ENCODE measurements around the gene C5AR2. TPM values are rescaled to one million over a fixed set of nuclear protein-coding genes. Genes with fewer than 3 reads are reported as not detected.
"Not testable (repeated sequence)": the region's sequence is repeated elsewhere in the genome, so short reads cannot be mapped to it uniquely, and the experiment has no call there.

Gene C5AR2
- total RNA-seq, 2 experiments from 2014 or later = 0.06 to 0.19 TPM

DNA sequence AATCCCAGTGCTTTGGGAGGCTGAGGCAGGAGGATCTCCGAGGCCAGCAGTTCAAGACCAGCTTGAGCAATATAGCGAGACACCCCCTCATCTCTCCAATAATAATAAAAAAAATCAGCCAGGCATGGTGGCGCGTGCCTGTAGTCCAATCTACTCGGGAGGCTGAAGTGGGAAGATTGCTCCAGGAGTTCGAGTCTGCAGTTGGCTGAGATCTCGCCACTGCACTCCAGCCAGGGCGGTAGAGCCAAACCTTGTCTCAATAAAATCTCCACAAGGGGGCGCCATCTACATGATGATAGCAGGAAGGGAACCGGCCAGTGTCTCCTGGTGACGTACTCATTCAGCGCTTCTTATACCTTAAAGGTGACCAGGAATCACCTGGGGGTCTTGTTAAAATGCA lies 35.9 kb upstream of the C5AR2 start:
- ChIA-PET CTCF (interaction anchor here (0.7 to 3.4 kb wide), 4 partner anchors 52 to 494 kb away, joined by 3 to 19 read pairs (median 3); no protein-coding TSS in a partner anchor), POLR2A (interaction anchor here (1.6 kb wide), 1 partner anchor 95 kb away, joined by 4 read pairs; no protein-coding TSS in a partner anchor)
- Histone ChIP-seq H3K36me3 (ENCODE audit: insufficient read depth, low read length) (no peaks in the 10 kb centered on the region), H3K9me3 (ENCODE audit: control insufficient read depth in 1 of 2, insufficient read depth in 1 of 2, low read length in 2 of 2) (no peaks in the 10 kb centered on the region), H3K27me3 (ENCODE audit: control insufficient read depth in 1 of 2, insufficient read depth in 2 of 2, low read length in 2 of 2) (no peaks in the 10 kb centered on the region), H3K4me3 (ENCODE audit: low read length) (no peak overlapping the region), H3K27ac (ENCODE audit: low read depth in 1 of 2, low read length in 2 of 2) (no peak overlapping the region), H3K4me1 (ENCODE audit: insufficient read depth, low read length) (peaks cover 8% of the 10 kb centered on the region)
- H3K27ac Mint-ChIP-seq = no peak overlapping the region
- DNase-seq = peak; percentile 47 to 90 (median 70)
- H3K4me1 Mint-ChIP-seq (ENCODE audit: low read depth) = peaks cover 4% of the 10 kb centered on the region
- intact Hi-C loops (cut with DNase I, micrococcal nuclease) = loop anchor here (1.0 to 5.0 kb wide), 5 partner anchors 95 to 411 kb away; no protein-coding TSS in a partner anchor
- TF ChIP-seq, protein P1, sequence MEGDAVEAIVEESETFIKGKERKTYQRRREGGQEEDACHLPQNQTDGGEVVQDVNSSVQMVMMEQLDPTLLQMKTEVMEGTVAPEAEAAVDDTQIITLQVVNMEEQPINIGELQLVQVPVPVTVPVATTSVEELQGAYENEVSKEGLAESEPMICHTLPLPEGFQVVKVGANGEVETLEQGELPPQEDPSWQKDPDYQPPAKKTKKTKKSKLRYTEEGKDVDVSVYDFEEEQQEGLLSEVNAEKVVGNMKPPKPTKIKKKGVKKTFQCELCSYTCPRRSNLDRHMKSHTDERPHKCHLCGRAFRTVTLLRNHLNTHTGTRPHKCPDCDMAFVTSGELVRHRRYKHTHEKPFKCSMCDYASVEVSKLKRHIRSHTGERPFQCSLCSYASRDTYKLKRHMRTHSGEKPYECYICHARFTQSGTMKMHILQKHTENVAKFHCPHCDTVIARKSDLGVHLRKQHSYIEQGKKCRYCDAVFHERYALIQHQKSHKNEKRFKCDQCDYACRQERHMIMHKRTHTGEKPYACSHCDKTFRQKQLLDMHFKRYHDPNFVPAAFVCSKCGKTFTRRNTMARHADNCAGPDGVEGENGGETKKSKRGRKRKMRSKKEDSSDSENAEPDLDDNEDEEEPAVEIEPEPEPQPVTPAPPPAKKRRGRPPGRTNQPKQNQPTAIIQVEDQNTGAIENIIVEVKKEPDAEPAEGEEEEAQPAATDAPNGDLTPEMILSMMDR (IDR thresholded peaks at IDR 0.05) = peak; percentile 80
- ATAC-seq (ENCODE audit: poor library complexity) = peak; percentile 94
- no peaks in the 10 kb centered on the region for H3K9me3 Mint-ChIP-seq
- no peak overlapping the region for H3K4me3 Mint-ChIP-seq
- no peaks in the 10 kb centered on the region for H3K27me3 Mint-ChIP-seq
- H3K36me3 Mint-ChIP-seq (ENCODE audit: low read depth) = no peaks in the 10 kb centered on the region

DNA sequence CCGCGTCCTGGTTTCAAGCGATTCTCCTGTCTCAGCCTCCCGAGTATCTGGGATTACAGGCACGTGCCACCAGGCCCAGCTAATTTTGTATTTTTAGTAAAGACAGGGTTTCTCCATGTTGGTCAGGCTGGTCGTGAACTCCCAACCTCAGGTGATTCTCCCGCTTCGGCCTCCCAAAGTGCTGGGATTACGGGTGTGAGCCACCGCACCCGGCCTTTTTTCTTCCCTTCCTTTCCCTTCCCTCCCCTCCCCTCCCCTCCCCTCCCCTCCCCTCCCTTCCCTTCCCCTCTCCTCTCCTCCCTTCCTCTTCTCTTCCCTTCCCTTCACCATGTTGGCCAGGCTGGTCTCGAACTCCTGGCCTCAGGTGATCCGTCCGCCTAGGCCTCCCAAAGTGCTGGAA lies 31.1 kb upstream of the C5AR2 start:
- DNase-seq; H3K9me3 Mint-ChIP-seq; H3K9me3 ChIP-seq (ENCODE audit: control insufficient read depth in 1 of 2, insufficient read depth in 1 of 2, low read length in 2 of 2); POLR2A ChIA-PET; H3K4me3 ChIP-seq (ENCODE audit: low read length); ATAC-seq (ENCODE audit: poor library complexity); H3K4me3 Mint-ChIP-seq; CTCF ChIA-PET; H3K36me3 ChIP-seq (ENCODE audit: insufficient read depth, low read length); H3K27me3 Mint-ChIP-seq; H3K36me3 Mint-ChIP-seq (ENCODE audit: low read depth); intact Hi-C loops (cut with DNase I, micrococcal nuclease); H3K27ac Mint-ChIP-seq; H3K27me3 ChIP-seq (ENCODE audit: control insufficient read depth in 1 of 2, insufficient read depth in 2 of 2, low read length in 2 of 2); H3K27ac ChIP-seq (ENCODE audit: low read depth in 1 of 2, low read length in 2 of 2); H3K4me1 Mint-ChIP-seq (ENCODE audit: low read depth): not testable (repeated sequence)
- peaks cover 14% of the 10 kb centered on the region for H3K4me1 ChIP-seq (ENCODE audit: insufficient read depth, low read length)

DNA sequence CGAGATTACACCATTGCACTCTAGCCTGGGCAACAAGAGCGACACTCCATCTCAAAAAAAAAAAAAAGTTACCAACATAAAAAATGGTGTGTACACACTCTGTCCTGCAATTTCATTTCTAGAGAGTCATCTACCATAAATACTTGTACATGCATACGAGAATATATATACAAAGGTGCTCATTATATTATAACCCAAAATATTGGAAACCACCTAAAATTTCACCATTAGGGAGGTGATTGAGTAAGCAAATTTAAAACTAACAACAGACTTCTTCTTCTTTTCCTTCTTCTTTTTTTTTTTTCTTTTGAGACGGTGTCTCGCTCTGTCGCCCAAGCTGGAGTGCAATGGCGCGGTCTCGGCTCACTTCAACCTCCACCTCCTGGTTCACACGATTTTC lies 29.7 kb upstream of the C5AR2 start:
- ATAC-seq (ENCODE audit: poor library complexity) (no peak), DNase-seq (no peak)
- Histone ChIP-seq H3K27me3 (ENCODE audit: control insufficient read depth in 1 of 2, insufficient read depth in 2 of 2, low read length in 2 of 2) (no peaks in the 10 kb centered on the region), H3K4me1 (ENCODE audit: insufficient read depth, low read length) (peaks cover 10% of the 10 kb centered on the region), H3K4me3 (ENCODE audit: low read length) (no peak overlapping the region), H3K27ac (ENCODE audit: low read depth in 1 of 2, low read length in 2 of 2) (no peak overlapping the region), H3K9me3 (ENCODE audit: control insufficient read depth in 1 of 2, insufficient read depth in 1 of 2, low read length in 2 of 2) (no peaks in the 10 kb centered on the region), H3K36me3 (ENCODE audit: insufficient read depth, low read length) (no peaks in the 10 kb centered on the region)
- H3K4me1 Mint-ChIP-seq (ENCODE audit: low read depth) = peaks cover 5% of the 10 kb centered on the region
- H3K9me3 Mint-ChIP-seq = no peaks in the 10 kb centered on the region
- peaks cover 15% of the 10 kb centered on the region for H3K27me3 Mint-ChIP-seq
- TF ChIP-seq, protein P1 (IDR thresholded peaks at IDR 0.05) = no peak
- intact Hi-C loops (cut with DNase I, micrococcal nuclease) = no loop called here
- H3K4me3 Mint-ChIP-seq = no peak overlapping the region
- no peaks in the 10 kb centered on the region for H3K36me3 Mint-ChIP-seq (ENCODE audit: low read depth)
- CTCF ChIA-PET = no interaction called here
- no peak overlapping the region for H3K27ac Mint-ChIP-seq
- POLR2A ChIA-PET = no interaction called here

DNA sequence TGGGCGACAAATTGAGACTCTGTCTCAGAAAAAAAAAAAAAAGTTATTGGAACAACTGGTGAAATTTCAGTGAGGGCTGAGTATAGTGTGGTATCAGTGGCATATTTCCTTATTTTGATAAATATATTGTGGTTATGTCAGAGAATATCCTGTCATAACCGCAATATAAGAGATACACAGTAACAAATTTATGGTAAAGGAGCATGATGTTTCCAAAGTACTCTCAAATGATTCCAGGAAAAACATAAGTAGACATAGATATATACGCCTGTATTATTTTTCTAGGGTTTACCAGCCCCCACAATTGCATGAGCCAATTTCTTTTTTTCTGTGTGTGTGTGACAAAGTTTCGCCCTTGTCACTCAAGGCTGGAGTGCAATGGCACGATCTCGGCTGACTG lies 28.0 kb upstream of the C5AR2 start:
- intact Hi-C loops (cut with DNase I, micrococcal nuclease) = no loop called here
- CTCF ChIA-PET = no interaction called here
- Mint-ChIP-seq H3K27ac (no peak overlapping the region), H3K9me3 (no peaks in the 10 kb centered on the region), H3K4me1 (ENCODE audit: low read depth) (peaks cover 5% of the 10 kb centered on the region), H3K36me3 (ENCODE audit: low read depth) (no peaks in the 10 kb centered on the region), H3K27me3 (peaks cover 15% of the 10 kb centered on the region), H3K4me3 (no peak overlapping the region)
- POLR2A ChIA-PET = no interaction called here
- no peak overlapping the region for H3K4me3 ChIP-seq (ENCODE audit: low read length)
- no peaks in the 10 kb centered on the region for H3K27me3 ChIP-seq (ENCODE audit: control insufficient read depth in 1 of 2, insufficient read depth in 2 of 2, low read length in 2 of 2)
- TF ChIP-seq, protein P1 (IDR thresholded peaks at IDR 0.05) = no peak
- H3K27ac ChIP-seq (ENCODE audit: low read depth in 1 of 2, low read length in 2 of 2) = no peak overlapping the region
- DNase-seq = no peak
- H3K36me3 ChIP-seq (ENCODE audit: insufficient read depth, low read length) = no peaks in the 10 kb centered on the region
- peaks cover 10% of the 10 kb centered on the region for H3K4me1 ChIP-seq (ENCODE audit: insufficient read depth, low read length)
- no peaks in the 10 kb centered on the region for H3K9me3 ChIP-seq (ENCODE audit: control insufficient read depth in 1 of 2, insufficient read depth in 1 of 2, low read length in 2 of 2)
- no peak for ATAC-seq (ENCODE audit: poor library complexity)

Data from CD4-positive, alpha-beta T cell (primary cell).